Stimulated activated CD4-positive, alpha-beta T cell treated with anti-CD3 and anti-CD28 coated beads, Interleukin-4, amount 100 ng/mL, for 48 hours (primary cell): ENCODE measurements around the gene AASDH.

Experiments
- DNase-seq, 2 donors: peaks; one replicate each; pipeline ENCODE4 v3.0.0-alpha.2; 2020; ENCODE audit warnings: low read depth in 2 of 2

Gene AASDH

GRCh38 chr4:56315543-56315942 lies 71.7 kb downstream of the AASDH start:
- no peak for DNase-seq

GRCh38 chr4:56315041-56315440 lies 72.2 kb downstream of the AASDH start:
- DNase-seq: no peak

GRCh38 chr4:56314207-56314915 lies 72.9 kb downstream of the AASDH start:
- DNase-seq: no peak

DNA sequence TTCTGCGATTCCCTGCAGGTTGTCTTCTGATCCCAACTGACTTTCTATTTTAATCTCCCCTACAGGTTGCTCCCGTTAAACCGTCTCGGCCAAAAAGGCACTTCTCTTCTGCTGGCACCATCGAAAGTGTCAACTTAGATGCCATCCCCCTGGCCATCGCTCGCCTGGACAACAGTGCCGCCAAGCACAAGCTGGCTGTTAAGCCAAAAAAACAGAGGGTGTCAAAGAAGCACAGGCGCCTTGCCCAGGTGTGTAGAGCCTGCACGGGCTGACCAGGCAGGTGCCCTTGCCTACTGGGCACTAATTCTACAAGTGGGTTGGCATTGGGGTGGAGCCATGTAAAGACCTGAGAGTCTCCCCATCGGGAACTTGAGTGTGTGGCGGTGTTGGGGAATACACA lies 74.2 kb downstream of the AASDH start:
- DNase-seq: no peak

DNA sequence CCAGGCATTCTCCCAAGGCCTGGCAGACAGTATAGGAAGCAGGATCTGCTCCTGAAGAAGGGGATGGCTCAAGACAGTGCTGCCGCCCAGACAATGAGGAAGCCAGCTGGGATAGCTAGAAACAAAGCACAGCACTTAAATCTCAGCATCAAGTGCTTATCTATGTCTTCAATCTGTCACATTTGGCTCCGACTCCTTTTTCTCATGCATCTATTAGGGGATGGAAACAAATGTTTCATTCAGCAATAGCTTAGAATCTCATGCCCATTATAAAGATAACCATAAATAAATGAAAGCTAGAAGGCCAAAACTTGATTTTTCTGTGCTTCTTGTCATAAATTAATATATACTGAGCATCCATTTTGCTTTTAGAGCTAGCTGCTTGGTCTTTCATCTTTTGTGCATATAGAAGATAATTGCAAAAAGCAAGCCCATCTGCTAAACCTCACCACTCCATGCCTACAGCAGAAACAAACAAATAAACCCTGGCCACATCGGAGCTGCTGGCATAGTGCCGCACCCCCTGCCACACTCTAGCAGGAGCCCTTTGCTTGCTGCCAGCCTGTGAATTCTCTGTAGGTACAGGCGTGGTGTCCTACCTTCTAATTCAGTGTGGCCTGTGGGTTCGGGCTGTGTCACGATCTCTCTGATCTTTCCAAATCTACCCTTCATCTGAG lies 75.9 kb downstream of the AASDH start:
- DNase-seq: no peak

- no peak for DNase-seq
These were observed 76.7 kb downstream of the AASDH start for GRCh38 chr4:56310401-56311125.

DNA sequence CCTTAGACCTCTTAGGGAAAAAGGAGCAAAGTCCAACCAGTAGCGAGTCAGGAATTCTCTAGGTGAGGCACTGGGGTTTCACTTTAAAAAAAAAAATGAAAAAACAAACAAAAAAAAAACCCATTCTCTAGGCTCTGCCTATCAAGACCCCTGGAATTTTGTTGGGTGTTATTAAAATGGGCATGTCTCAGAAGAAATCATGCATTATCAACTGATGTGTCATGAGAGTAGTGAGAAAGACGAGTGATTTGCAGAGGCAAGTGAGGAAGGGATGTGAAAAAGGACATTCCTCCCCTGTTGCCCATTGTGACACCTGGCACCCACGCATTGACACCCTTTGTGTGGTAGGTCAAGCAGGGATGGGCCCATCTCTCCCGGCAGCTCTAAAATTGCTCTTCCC lies 78.9 kb downstream of the AASDH start:
- no peak for DNase-seq

- no peak for DNase-seq
These were observed 79.9 kb downstream of the AASDH start for GRCh38 chr4:56307423-56307822.

GRCh38 chr4:56305390-56305789 lies 81.9 kb downstream of the AASDH start:
- no peak for DNase-seq

- DNase-seq: no peak
These were observed 83.4 kb downstream of the AASDH start for GRCh38 chr4:56303921-56304320.

DNA sequence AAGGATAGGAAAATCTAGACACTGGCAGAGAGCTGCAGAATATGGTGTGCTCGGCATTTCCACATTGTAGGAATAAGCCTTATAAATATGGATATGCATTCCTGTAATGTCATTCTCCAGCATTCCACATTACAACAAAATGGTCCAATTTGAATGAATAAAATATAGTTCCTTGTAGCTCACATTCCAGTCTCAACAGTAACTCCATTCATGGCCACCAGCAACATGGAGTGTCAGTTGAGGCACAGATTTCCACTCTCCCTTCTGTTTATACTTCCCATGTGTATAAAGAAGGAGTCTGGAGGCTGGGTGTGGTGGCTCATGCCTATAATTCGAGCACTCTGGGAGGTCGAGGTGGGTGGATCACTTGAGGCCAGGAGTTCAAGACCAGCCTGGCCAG lies 84.5 kb downstream of the AASDH start:
- DNase-seq: no peak

DNA sequence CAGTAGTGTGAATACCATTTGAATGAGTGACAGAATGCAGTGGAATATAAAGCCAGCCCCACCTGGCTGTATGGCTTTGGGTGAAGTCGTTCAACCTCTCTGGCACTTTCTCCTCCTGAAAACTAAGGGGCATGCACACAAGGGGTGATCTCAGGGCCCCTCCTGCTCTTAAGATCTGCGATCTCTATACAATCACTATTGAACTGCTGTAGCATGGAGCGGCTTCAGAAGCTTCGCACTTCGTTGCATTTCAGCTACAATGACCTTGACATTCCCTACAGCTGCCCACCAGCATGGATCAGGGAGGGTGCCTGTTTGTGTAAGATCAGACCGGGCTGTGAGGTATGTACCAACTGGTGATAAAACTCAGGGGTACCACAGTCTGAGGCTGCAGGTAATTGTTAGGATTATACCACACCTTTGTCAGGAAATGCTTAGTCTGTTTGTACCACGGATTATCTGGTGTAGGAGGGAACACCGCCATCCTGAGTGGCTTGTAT lies 85.2 kb downstream of the AASDH start:
- DNase-seq: no peak

DNA sequence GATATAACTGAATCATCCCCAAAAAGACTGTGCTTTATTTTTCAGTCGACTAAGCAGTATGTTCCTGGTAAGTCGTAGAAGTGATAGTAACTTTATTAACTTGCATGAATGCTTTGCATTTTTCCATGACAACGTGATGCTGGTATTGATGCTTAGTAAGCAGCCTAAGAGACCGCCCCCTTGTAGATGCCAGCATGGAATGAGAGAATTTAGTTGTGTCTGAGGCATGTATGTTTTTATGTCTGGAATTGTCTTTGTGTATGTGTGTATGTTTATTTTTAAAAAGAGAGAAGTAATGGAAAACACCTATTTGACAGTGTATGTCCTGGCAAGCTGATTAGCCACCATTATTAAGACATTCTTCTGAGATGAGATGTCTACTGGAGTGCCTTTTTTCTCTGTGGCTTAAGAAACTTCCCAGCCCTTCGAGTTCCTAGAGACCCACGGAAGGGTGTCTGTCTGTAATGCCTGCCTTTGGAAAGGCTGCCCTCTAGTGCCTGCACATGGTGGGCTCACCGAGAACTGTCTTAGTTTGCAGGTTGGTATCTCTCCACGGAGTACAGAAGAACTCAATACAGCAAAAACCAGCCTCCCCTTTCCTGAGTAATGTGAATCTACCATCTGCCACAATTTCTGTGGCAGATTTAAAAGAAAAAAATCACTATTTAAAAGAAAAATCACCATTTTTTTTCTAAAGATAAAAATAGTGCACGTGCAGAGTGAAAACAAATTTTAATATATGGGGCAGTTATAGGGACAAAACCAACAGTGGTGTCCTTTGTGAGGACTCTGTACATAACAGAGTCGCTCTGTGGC lies 85.9 kb downstream of the AASDH start:
- peak; percentile 39 to 48 for DNase-seq

GRCh38 chr4:56298236-56298635 lies 89.1 kb downstream of the AASDH start:
- DNase-seq: no peak

- no peak for DNase-seq
These were observed 89.5 kb downstream of the AASDH start for GRCh38 chr4:56297776-56298175.

DNA sequence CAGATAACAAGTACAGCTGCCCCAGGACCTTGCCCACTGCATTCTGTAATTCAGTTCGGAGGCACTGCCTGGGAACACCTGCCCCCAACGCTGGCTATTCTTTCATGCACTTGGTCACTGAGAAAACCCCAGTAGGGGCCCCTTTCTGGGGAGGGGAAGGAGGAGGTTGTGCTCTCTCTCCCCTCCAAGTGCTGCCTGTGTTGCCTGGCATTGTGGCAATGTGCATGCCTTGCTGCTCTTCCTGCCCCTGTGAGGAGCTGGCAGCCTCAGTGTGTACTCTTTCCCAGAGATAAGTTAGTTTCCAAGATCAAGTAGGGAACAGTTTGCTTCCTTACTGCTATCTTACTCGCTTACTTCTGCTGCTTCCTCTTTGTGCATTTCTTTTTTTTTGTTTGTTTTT lies 90.8 kb downstream of the AASDH start:
- DNase-seq: no peak

GRCh38 chr4:56293121-56293520 lies 94.2 kb downstream of the AASDH start:
- no peak for DNase-seq

GRCh38 chr4:56289934-56290333 lies 97.4 kb downstream of the AASDH start:
- DNase-seq: no peak

DNA sequence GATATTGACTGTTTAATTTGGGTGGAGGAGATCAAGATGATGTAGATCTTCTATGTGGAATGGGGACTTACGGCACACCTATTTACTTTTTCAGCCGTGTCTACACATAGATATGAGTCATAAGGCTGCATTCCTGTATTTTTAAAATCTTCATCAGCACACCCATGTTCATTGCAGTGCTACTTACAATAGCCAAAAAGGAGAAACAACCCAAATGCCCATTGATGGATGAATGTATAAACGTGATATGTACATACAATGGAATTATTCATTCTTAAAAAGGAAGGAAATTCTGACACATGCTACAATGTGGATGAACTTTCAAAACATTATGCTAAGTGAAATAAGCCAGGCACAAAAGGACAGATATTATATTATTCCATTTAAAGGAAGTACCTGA lies 98.6 kb downstream of the AASDH start:
- DNase-seq: no peak
